ENCODE data around the gene PDILT. TPM values are rescaled to one million over a fixed set of nuclear protein-coding genes. Genes with fewer than 3 reads are reported as not detected.

PDILT gene
- total RNA-seq, 2 donors from 2014 or later: not detected

GRCh38 chr16:20388854-20389253 lies 15.7 kb downstream of the PDILT start:
- Histone ChIP-seq H3K9me3 (no peaks in the 10 kb centered on the region), H3K4me3 (no peak overlapping the region), H3K27ac (no peak overlapping the region), H3K27me3 (no peaks in the 10 kb centered on the region), H3K36me3 (replicated peaks in 1 of 2; ENCODE audit: insufficient read depth in 1 of 2, low read depth in 2 of 2) (no peaks in the 10 kb centered on the region), H3K4me1 (peaks cover 21% of the 10 kb centered on the region)
- ATAC-seq: no peak
- intact Hi-C loops (cut with DNase I): loop anchor here (5.0 kb wide), 1 partner anchor 482 kb away; no protein-coding TSS in a partner anchor
- TF ChIP-seq CTCF (IDR thresholded peaks at IDR 0.05) (no peak), POLR2A (IDR thresholded peaks at IDR 0.05) (no peak)
- DNase-seq: no peak
- 36 to 48% methylated on average over 1 of the region's 1 CpG for WGBS, 2 donors

GRCh38 chr16:20387978-20388377 lies 16.6 kb downstream of the PDILT start:
- TF ChIP-seq POLR2A (IDR thresholded peaks at IDR 0.05) (no peak), CTCF (IDR thresholded peaks at IDR 0.05) (no peak)
- DNase-seq (no peak), ATAC-seq (no peak)
- Histone ChIP-seq H3K4me3 (no peak overlapping the region), H3K36me3 (replicated peaks in 1 of 2; ENCODE audit: insufficient read depth in 1 of 2, low read depth in 2 of 2) (no peaks in the 10 kb centered on the region), H3K27me3 (no peaks in the 10 kb centered on the region), H3K27ac (no peak overlapping the region), H3K9me3 (no peaks in the 10 kb centered on the region), H3K4me1 (peaks cover 21% of the 10 kb centered on the region)
- intact Hi-C loops (cut with DNase I): loop anchor here (5.0 kb wide), 1 partner anchor 481 kb away; no protein-coding TSS in a partner anchor
- WGBS, 2 donors: 87 to 89% methylated on average over 3 of the region's 3 CpGs

- no peak overlapping the region for H3K4me3 ChIP-seq
- TF ChIP-seq CTCF (IDR thresholded peaks at IDR 0.05) (peak; percentile 75 to 92 (median 83)), POLR2A (IDR thresholded peaks at IDR 0.05) (no peak)
- H3K27me3 ChIP-seq: no peaks in the 10 kb centered on the region
- no peaks in the 10 kb centered on the region for H3K9me3 ChIP-seq
- peak; percentile 78 for ATAC-seq
- H3K27ac ChIP-seq: peak overlapping the region in 3 of 4 donors; percentile 53 to 69 (median 53)
- intact Hi-C loops (cut with DNase I): loop anchor here (5.0 kb wide), 1 partner anchor 479 kb away; no protein-coding TSS in a partner anchor
- 10 to 11% methylated on average over 26 to 30 of the region's 30 CpGs for WGBS, 2 donors
- no peaks in the 10 kb centered on the region for H3K36me3 ChIP-seq (replicated peaks in 1 of 2; ENCODE audit: insufficient read depth in 1 of 2, low read depth in 2 of 2)
- H3K4me1 ChIP-seq: peaks cover 28% of the 10 kb centered on the region
- peak; percentile 83 to 91 (median 88) for DNase-seq
These were observed 18.4 kb downstream of the PDILT start for GRCh38 chr16:20385844-20386832.

GRCh38 chr16:20383106-20384029 lies 21.2 kb downstream of the PDILT start:
- peak overlapping the region in 3 of 4 donors; percentile 15 to 49 (median 36) for H3K27ac ChIP-seq
- no peaks in the 10 kb centered on the region for H3K9me3 ChIP-seq
- H3K4me1 ChIP-seq: peaks cover 37% of the 10 kb centered on the region
- DNase-seq (peak; percentile 83 to 89 (median 86)), ATAC-seq (peak; percentile 84)
- H3K36me3 ChIP-seq (replicated peaks in 1 of 2; ENCODE audit: insufficient read depth in 1 of 2, low read depth in 2 of 2): no peaks in the 10 kb centered on the region
- no peak for TF ChIP-seq POLR2A (IDR thresholded peaks at IDR 0.05)
- peak; percentile 80 to 95 (median 89) for TF ChIP-seq CTCF (IDR thresholded peaks at IDR 0.05)
- H3K27me3 ChIP-seq: no peaks in the 10 kb centered on the region
- H3K4me3 ChIP-seq: no peak overlapping the region
- intact Hi-C loops (cut with DNase I): no loop called here
- WGBS, 2 donors: 19 to 25% methylated on average over 11 of the region's 11 CpGs

Measured in body of pancreas (tissue), 4 donors.